Choroid plexus epithelial cell (primary cell): Measurements from ENCODE around the gene SGCG.

Experiments used
- DNase-seq: peaks from one replicate; pipeline ENCODE4 v3.0.0-alpha.2; 2010; ENCODE audit warnings: low read depth
- H3K4me3 ChIP-seq: 2 replicates; pipeline ENCODE4 v1.5.1; 2011; ENCODE audit warnings: low read depth, mild to moderate bottlenecking, control low read depth, low read length, moderate library complexity
- TF ChIP-seq, protein P1 (sequence below): conservative IDR thresholded peaks from 2 replicates; pipeline ENCODE4 v1.5.1; 2011; ENCODE audit warnings: low read depth, mild to moderate bottlenecking, control low read depth, inconsistent platforms, low read length, moderate library complexity

SGCG gene

DNA sequence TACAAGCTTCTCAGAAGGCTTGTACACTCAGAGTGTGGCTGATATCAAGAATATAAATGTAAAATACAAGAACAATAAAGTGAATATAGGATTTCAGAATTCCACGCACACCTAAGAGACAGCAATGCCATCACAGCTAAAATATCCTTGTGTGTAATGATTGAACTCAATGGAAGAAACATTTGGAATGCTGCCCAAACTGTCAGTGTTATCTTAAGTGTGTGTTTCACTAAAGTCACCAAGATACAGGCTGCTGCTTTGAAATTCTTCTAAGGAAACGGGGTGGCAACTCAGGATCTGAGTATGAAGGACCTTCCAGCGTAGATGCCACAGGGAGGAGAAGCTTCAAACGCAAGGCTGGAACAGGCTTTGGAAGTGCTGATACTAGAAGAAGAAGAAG lies 86.8 kb downstream of the SGCG start:
- TF ChIP-seq, protein P1, sequence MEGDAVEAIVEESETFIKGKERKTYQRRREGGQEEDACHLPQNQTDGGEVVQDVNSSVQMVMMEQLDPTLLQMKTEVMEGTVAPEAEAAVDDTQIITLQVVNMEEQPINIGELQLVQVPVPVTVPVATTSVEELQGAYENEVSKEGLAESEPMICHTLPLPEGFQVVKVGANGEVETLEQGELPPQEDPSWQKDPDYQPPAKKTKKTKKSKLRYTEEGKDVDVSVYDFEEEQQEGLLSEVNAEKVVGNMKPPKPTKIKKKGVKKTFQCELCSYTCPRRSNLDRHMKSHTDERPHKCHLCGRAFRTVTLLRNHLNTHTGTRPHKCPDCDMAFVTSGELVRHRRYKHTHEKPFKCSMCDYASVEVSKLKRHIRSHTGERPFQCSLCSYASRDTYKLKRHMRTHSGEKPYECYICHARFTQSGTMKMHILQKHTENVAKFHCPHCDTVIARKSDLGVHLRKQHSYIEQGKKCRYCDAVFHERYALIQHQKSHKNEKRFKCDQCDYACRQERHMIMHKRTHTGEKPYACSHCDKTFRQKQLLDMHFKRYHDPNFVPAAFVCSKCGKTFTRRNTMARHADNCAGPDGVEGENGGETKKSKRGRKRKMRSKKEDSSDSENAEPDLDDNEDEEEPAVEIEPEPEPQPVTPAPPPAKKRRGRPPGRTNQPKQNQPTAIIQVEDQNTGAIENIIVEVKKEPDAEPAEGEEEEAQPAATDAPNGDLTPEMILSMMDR, result no peak
- DNase-seq, result no peak
- no peak overlapping the region for H3K4me3 ChIP-seq

DNA sequence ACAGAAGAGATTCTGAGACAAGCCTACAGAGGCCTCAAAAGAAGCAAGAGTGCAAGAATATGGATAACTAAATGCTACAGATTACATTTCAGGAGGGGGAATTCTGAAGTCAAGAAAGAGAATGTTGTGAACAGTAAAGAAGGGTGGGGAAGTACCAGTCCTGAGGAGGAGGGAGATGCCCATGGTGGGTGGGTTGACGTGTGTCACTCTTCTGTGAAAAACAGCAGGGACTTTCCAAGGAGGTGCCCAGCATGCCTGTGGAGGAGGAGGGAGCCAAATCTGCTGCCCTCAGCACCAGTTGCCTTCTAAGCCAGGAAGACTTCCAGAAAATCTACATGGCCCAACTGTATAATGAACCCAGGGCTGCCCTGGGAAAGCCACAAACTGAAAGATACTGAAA lies 87.7 kb downstream of the SGCG start:
- H3K4me3 ChIP-seq, result no peak overlapping the region
- DNase-seq, result no peak
- TF ChIP-seq, protein P1, result no peak

DNA sequence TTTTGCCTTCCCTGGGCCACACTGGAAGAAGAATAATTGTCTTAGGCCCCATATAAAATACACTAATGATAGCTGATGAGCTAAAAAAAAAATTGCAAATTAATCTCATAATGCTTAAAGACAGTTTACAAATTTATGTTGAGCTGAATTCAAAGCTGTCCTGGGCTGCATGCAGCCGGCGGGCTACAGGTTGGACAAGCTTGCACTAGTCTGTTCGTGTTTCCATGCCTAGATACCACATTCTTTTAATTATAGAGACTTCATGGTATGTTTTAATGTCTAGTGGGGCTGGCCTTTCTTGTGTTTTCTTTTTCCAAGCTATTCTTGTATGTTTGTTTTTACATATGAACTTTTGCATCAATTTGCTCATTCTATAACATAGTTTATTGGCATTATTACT lies 90.6 kb downstream of the SGCG start:
- no peak for DNase-seq
- no peak overlapping the region for H3K4me3 ChIP-seq
- TF ChIP-seq, protein P1, result no peak

DNA sequence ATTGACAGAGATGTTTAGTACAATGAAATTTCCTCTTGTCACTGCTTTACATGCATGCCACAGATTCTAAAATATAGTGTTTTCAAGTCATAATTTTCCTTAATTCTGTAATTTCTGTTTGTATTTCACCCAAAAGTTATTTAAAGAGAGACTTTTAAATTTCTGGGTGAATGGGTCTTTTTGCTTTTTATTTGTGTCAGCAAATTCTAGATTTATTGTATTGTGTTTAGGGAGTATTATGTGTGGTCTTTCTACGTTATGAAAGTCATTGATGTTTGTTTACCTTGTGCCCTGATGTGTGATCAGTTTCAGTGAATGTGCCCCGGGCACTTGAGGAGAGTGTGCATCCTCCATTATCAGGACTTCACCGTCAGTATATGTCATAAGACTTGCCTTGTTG lies 92.7 kb downstream of the SGCG start:
- TF ChIP-seq, protein P1, result no peak
- no peak overlapping the region for H3K4me3 ChIP-seq
- DNase-seq, result no peak

DNA sequence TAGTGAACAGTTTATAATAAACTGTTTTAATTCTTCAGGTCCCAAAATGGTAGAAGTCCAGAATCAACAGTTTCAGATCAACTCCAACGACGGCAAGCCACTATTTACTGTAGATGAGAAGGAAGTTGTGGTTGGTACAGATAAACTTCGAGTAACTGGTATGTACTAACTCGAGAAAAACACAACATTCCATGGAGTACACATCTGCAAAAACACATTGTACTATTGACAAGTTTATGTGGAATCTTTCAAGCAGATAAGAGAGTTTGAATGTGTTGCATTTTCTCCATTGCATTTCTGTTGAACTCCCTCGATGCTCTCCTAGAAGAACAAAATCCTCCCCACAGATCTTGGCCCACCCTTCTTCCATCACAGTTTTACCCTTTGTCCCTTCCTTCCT lies 98.5 kb downstream of the SGCG start:
- TF ChIP-seq, protein P1, result no peak
- peak; percentile 42 for DNase-seq
- H3K4me3 ChIP-seq, result no peak overlapping the region

DNA sequence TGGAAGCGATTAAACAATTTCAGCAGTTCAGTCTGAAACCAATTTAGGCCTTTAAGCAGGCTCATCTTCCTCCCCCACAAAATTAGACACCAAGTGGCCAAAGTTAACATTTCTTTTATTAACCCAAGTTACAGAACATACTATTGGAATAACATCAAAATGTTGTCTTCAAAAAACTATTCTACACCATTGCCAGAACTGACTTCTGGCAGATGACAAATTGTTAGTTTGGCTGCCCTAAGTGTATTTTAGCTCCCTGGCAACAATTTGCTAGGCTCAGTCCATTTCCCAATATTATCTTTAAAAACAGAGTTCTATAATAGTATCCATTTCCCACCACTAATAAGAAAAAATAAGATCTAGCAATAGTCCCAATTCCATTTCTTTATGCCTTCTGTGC lies 107.8 kb downstream of the SGCG start:
- H3K4me3 ChIP-seq, result no peak overlapping the region
- DNase-seq, result no peak
- TF ChIP-seq, protein P1, result no peak

DNA sequence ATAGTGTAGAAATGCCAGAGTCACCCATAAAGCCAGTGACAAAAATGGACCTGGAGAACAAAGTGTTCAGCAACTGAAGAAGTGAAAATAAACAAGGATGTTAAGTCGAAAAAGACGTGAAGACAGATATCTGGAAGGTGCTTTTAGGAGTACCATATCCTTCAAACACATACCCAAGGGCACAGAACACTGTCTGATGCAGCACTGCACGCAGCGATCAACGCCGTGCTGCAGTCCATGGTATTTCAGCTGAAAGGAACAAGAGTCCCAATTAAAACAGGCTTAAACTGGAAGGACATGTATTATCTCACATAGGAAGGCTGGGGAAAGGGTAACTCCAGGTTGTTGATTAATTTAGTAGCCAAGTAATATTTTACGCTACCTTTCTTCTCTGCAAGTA lies 108.2 kb downstream of the SGCG start:
- no peak overlapping the region for H3K4me3 ChIP-seq
- TF ChIP-seq, protein P1, result no peak
- DNase-seq, result no peak
